ENCODE measurements around the gene FAM222B. TPM values are rescaled to one million over a fixed set of nuclear protein-coding genes. Genes with fewer than 3 reads are reported as not detected.
"Not testable (repeated sequence)": the region's sequence is repeated elsewhere in the genome, so short reads cannot be mapped to it uniquely, and the experiment has no call there.

FAM222B gene
- total RNA-seq, 1 donor from 2014 or later = 6.3 TPM

DNA sequence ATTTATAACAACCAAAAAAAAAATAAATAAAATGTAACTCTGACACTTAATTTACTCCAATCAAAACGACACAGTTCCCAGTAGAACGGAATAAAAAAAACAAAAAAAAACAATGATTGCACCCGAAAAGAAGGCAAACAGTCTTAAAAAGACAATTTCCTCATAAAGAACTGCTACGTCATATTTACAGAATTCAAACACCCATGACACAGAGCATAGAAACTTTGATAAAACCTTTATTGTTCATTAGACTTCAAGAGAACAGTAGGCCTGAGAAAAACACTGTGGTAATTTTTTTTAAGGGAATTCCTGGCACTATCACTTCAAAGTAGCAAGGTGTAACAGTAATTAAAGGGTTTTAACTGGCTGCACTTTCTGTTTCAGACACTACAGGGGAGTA lies 26.1 kb downstream of the FAM222B start:
- Histone ChIP-seq H3K4me3 (ENCODE audit: low read length in 3 of 3) (no peak overlapping the region), H3K9ac (ENCODE audit: low read depth in 1 of 3, low read length in 3 of 3) (no peak overlapping the region), H3K36me3 (ENCODE audit: control insufficient read depth in 3 of 3, insufficient read depth in 3 of 3, low read length in 3 of 3) (no peaks in the 10 kb centered on the region), H3K27me3 (ENCODE audit: control insufficient read depth in 3 of 3, insufficient read depth in 3 of 3, low read length in 3 of 3) (no peaks in the 10 kb centered on the region), H3K9me3 (ENCODE audit: control insufficient read depth in 3 of 3, low read length in 3 of 3) (no peaks in the 10 kb centered on the region), H3K27ac (ENCODE audit: low read depth, low read length) (no peak overlapping the region), H3K4me1 (ENCODE audit: control insufficient read depth in 3 of 3, insufficient read depth in 3 of 3, low read length in 3 of 3) (peaks cover 2 to 8% (median 6%) of the 10 kb centered on the region in 3 donors)

DNA sequence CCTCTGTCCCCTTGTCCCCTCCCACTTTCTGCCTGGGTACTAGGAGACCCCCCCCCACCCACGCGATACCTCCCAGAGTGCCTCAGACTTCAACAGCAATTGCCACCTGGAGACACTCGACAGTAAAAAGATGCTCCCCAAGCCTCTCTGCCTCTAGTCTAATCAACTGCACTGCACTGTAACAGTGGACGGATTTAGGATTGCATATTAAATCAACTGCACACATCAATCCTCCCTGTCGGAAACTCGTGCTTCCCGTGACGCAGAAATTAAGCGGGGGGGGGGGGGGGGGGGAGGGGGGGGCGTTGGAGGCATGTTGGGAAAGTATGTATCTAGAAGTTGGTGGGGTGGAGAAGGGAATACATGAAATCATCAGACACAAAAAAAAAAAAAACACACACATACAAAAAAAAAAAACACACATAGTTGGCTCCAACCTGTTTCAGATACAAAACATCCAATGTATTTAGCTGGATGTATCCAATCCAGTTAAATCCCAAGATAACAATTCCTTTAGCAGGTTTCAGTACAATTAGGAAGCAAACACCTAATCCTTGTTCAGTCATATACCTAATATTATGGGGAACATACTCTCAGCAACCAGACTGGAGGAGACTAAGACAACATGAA lies 29.7 kb downstream of the FAM222B start:
- Histone ChIP-seq H3K36me3 (ENCODE audit: control insufficient read depth in 3 of 3, insufficient read depth in 3 of 3, low read length in 3 of 3) (no peaks in the 10 kb centered on the region), H3K4me1 (ENCODE audit: control insufficient read depth in 3 of 3, insufficient read depth in 3 of 3, low read length in 3 of 3) (peaks cover 13 to 18% (median 17%) of the 10 kb centered on the region in 3 donors), H3K9ac (ENCODE audit: low read depth in 1 of 3, low read length in 3 of 3) (peak overlapping the region; percentile 72 to 89 (median 83)), H3K27me3 (ENCODE audit: control insufficient read depth in 3 of 3, insufficient read depth in 3 of 3, low read length in 3 of 3) (no peaks in the 10 kb centered on the region), H3K27ac (ENCODE audit: low read depth, low read length) (peak overlapping the region; percentile 92), H3K4me3 (ENCODE audit: low read length in 3 of 3) (peak overlapping the region; percentile 83 to 94 (median 89)), H3K9me3 (ENCODE audit: control insufficient read depth in 3 of 3, low read length in 3 of 3) (no peaks in the 10 kb centered on the region)

DNA sequence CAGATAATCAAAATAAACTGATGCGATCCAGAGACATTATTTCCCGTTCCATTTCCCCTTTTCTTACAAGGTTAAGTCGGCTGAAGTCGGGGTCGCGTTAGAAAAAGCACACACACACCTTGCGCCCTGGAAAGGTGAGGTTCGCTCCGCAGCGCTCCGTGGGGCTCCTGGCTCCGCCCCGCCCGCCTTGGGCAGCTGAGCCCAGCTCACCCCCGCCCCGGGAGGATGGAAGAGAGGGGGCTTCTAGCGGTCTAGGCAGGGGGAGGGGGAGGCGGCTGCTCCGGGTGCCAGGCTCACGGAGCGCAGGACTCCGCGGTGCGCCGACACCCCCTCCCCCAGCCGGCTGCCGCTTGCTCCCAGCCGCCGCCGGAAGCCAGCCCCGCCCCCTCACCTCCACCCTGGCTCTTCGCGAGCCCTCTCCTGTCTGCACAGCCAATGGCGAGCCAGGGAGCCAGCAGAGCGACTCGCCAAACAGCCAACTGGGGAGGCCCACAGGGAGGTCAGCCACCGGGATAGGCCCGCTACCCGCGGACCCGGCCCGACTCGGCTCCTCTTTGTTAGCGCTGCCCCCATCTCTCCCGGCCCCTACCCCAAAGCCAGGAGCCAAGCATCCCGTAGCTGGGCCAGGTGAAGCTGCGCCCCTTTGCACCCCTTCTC lies 30.4 kb downstream of the FAM222B start:
- peaks cover 16 to 22% (median 21%) of the 10 kb centered on the region in 3 donors for H3K4me1 ChIP-seq (ENCODE audit: control insufficient read depth in 3 of 3, insufficient read depth in 3 of 3, low read length in 3 of 3)
- no peaks in the 10 kb centered on the region for H3K36me3 ChIP-seq (ENCODE audit: control insufficient read depth in 3 of 3, insufficient read depth in 3 of 3, low read length in 3 of 3)
- peak overlapping the region; percentile 85 to 89 (median 85) for H3K9ac ChIP-seq (ENCODE audit: low read depth in 1 of 3, low read length in 3 of 3)
- H3K4me3 ChIP-seq (ENCODE audit: low read length in 3 of 3) = peak overlapping the region; percentile 83 to 94 (median 89)
- peak overlapping the region; percentile 92 for H3K27ac ChIP-seq (ENCODE audit: low read depth, low read length)
- no peaks in the 10 kb centered on the region for H3K9me3 ChIP-seq (ENCODE audit: control insufficient read depth in 3 of 3, low read length in 3 of 3)
- H3K27me3 ChIP-seq (ENCODE audit: control insufficient read depth in 3 of 3, insufficient read depth in 3 of 3, low read length in 3 of 3) = no peaks in the 10 kb centered on the region

DNA sequence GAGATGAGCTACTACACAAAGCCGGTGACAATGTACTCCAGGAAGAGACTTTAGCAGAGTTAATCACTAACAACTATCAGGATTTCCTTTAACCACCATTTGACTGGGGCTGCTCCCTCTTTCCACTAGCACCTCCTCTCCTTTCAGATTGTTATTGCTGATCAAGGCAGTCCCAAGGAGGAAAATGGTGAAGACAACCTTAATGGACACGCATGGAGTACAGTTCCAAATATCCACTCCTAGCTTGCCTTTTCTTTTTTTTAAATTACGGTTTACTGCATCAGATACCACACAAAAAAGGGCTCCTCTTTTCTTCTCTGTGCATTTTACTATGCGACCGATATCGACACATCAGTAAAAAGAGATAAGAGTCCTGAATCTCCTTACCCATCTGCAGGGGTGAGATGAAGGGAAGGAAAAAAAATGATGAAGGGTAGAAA lies 30.9 kb downstream of the FAM222B start:
- Histone ChIP-seq H3K4me3 (ENCODE audit: low read length in 3 of 3) (peak overlapping the region; percentile 83 to 94 (median 88)), H3K9ac (ENCODE audit: low read depth in 1 of 3, low read length in 3 of 3) (peak overlapping the region; percentile 85), H3K4me1 (ENCODE audit: control insufficient read depth in 3 of 3, insufficient read depth in 3 of 3, low read length in 3 of 3) (peaks cover 16 to 23% (median 22%) of the 10 kb centered on the region in 3 donors), H3K9me3 (ENCODE audit: control insufficient read depth in 3 of 3, low read length in 3 of 3) (no peaks in the 10 kb centered on the region), H3K27ac (ENCODE audit: low read depth, low read length) (peak overlapping the region; percentile 92), H3K27me3 (ENCODE audit: control insufficient read depth in 3 of 3, insufficient read depth in 3 of 3, low read length in 3 of 3) (no peaks in the 10 kb centered on the region), H3K36me3 (ENCODE audit: control insufficient read depth in 3 of 3, insufficient read depth in 3 of 3, low read length in 3 of 3) (no peaks in the 10 kb centered on the region)

DNA sequence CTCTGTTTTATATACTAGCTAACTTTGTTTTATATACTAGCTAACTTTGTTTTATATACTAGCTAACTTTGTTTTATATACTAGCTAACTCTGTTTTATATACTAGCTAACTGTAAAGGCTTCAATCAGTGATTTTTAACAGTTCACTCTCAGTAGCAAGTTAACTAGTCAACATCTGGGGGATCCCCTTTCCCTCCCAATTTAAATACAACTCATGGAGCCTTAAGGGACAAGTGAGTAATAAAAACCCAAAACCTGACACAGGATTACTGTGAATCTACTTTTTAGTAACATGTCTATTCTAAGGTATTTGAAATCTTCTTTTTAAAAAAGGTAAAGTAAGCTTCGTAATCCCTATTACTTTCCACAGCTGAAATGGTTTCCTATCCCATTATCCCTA lies 32.2 kb downstream of the FAM222B start:
- Histone ChIP-seq H3K27ac (ENCODE audit: low read depth, low read length) (no peak overlapping the region), H3K9me3 (ENCODE audit: control insufficient read depth in 3 of 3, low read length in 3 of 3) (no peaks in the 10 kb centered on the region), H3K4me1 (ENCODE audit: control insufficient read depth in 3 of 3, insufficient read depth in 3 of 3, low read length in 3 of 3) (peaks cover 16 to 23% (median 22%) of the 10 kb centered on the region in 3 donors), H3K36me3 (ENCODE audit: control insufficient read depth in 3 of 3, insufficient read depth in 3 of 3, low read length in 3 of 3) (no peaks in the 10 kb centered on the region), H3K9ac (ENCODE audit: low read depth in 1 of 3, low read length in 3 of 3) (no peak overlapping the region), H3K27me3 (ENCODE audit: control insufficient read depth in 3 of 3, insufficient read depth in 3 of 3, low read length in 3 of 3) (no peaks in the 10 kb centered on the region), H3K4me3 (ENCODE audit: low read length in 3 of 3) (no peak overlapping the region)

- peaks cover 16 to 23% (median 22%) of the 10 kb centered on the region in 3 donors for H3K4me1 ChIP-seq (ENCODE audit: control insufficient read depth in 3 of 3, insufficient read depth in 3 of 3, low read length in 3 of 3)
- no peaks in the 10 kb centered on the region for H3K27me3 ChIP-seq (ENCODE audit: control insufficient read depth in 3 of 3, insufficient read depth in 3 of 3, low read length in 3 of 3)
- no peak overlapping the region for H3K4me3 ChIP-seq (ENCODE audit: low read length in 3 of 3)
- H3K36me3 ChIP-seq (ENCODE audit: control insufficient read depth in 3 of 3, insufficient read depth in 3 of 3, low read length in 3 of 3) = peaks cover 0 to 2% (median 0%) of the 10 kb centered on the region in 3 donors
- H3K9me3 ChIP-seq (ENCODE audit: control insufficient read depth in 3 of 3, low read length in 3 of 3) = no peaks in the 10 kb centered on the region
- H3K9ac ChIP-seq (ENCODE audit: low read depth in 1 of 3, low read length in 3 of 3) = peak overlapping the region in 2 of 3 donors; percentile 10 to 55
- H3K27ac ChIP-seq (ENCODE audit: low read depth, low read length) = peak overlapping the region; percentile 69
These were observed 34.5 kb downstream of the FAM222B start for GRCh38 chr17:28807925-28808634.

- Histone ChIP-seq H3K4me1 (ENCODE audit: control insufficient read depth in 3 of 3, insufficient read depth in 3 of 3, low read length in 3 of 3) (peaks cover 0 to 5% (median 3%) of the 10 kb centered on the region in 3 donors), H3K9ac (ENCODE audit: low read depth in 1 of 3, low read length in 3 of 3) (no peak overlapping the region), H3K36me3 (ENCODE audit: control insufficient read depth in 3 of 3, insufficient read depth in 3 of 3, low read length in 3 of 3) (no peaks in the 10 kb centered on the region), H3K4me3 (ENCODE audit: low read length in 3 of 3) (no peak overlapping the region), H3K27me3 (ENCODE audit: control insufficient read depth in 3 of 3, insufficient read depth in 3 of 3, low read length in 3 of 3) (no peaks in the 10 kb centered on the region), H3K9me3 (ENCODE audit: control insufficient read depth in 3 of 3, low read length in 3 of 3) (no peaks in the 10 kb centered on the region), H3K27ac (ENCODE audit: low read depth, low read length) (no peak overlapping the region)
These were observed 46.5 kb downstream of the FAM222B start for GRCh38 chr17:28796062-28796461.

DNA sequence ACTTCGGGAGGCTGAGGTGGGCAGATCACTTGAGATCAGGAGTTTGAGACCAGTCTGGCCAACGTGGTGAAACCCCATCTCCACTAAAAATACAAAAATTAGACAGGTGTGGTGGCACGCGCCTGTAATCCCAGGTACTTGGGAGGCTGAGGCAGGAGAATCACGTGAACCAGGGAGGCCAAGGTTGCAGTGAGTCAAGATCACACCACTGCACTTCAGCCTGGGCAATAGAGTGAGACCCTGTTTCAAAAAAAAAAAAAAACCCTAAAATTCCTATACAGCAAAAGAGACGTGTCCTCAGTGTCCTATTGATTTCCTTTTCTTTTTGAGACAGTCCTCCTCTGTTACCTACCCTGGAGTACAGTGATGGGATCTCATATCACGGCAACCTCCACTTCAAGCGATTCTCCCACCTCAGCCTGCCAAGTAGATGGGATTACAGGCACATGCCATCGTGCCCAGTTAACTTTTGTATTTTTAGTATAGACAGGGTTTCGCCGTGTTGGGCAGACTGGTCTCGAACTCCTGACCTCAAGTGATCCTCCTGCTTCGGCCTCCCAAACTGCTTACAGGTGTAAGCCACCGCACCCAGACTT lies 47.6 kb downstream of the FAM222B start:
- H3K27ac ChIP-seq (ENCODE audit: low read depth, low read length); H3K27me3 ChIP-seq (ENCODE audit: control insufficient read depth in 3 of 3, insufficient read depth in 3 of 3, low read length in 3 of 3); H3K36me3 ChIP-seq (ENCODE audit: control insufficient read depth in 3 of 3, insufficient read depth in 3 of 3, low read length in 3 of 3); H3K4me3 ChIP-seq (ENCODE audit: low read length in 3 of 3); H3K9ac ChIP-seq (ENCODE audit: low read depth in 1 of 3, low read length in 3 of 3); H3K9me3 ChIP-seq (ENCODE audit: control insufficient read depth in 3 of 3, low read length in 3 of 3); H3K4me1 ChIP-seq (ENCODE audit: control insufficient read depth in 3 of 3, insufficient read depth in 3 of 3, low read length in 3 of 3): not testable (repeated sequence)

DNA sequence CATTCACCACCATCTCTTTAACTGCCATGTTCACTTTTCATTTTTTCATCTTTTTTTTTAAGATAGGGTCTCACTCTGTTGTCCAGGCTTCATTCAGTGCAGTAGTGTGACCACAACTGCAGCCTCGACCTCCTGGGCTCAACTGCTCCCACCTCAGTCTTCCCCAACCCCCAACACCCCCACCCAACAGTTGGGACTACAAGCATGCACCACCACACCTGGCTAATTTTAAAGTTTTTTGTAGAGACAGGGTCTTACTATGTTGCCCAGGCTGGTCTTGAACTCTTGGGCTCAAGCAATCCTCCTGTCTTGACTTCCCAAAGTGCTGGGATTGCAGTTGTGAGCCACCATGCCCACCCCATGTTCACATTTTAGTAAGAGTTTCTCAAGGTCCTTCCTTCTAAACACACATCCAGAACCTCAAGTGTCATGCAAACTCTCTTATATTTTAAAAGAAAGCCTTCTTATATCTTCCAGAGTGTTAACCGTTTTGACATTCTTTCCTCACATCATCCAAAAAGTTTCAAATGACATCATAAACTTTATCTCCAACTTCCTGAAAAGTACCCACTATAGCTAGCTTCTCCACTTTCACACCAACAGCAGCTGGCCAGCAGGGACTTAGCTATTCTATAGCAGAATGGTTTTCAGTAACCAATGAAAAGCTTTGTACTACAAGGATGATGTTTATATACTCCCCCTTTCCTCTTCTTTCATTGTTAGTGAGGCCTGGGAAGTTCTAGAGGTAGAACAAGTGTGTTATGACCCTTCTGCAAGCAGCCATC lies 49.5 kb downstream of the FAM222B start:
- peaks cover 0 to 5% (median 3%) of the 10 kb centered on the region in 3 donors for H3K4me1 ChIP-seq (ENCODE audit: control insufficient read depth in 3 of 3, insufficient read depth in 3 of 3, low read length in 3 of 3)
- H3K27ac ChIP-seq (ENCODE audit: low read depth, low read length) = no peak overlapping the region
- H3K27me3 ChIP-seq (ENCODE audit: control insufficient read depth in 3 of 3, insufficient read depth in 3 of 3, low read length in 3 of 3) = no peaks in the 10 kb centered on the region
- no peak overlapping the region for H3K4me3 ChIP-seq (ENCODE audit: low read length in 3 of 3)
- no peaks in the 10 kb centered on the region for H3K9me3 ChIP-seq (ENCODE audit: control insufficient read depth in 3 of 3, low read length in 3 of 3)
- H3K9ac ChIP-seq (ENCODE audit: low read depth in 1 of 3, low read length in 3 of 3) = no peak overlapping the region
- H3K36me3 ChIP-seq (ENCODE audit: control insufficient read depth in 3 of 3, insufficient read depth in 3 of 3, low read length in 3 of 3) = no peaks in the 10 kb centered on the region
